Ovary (tissue), 9 donors: ENCODE measurements around the gene TRAF3IP1. TPM values are rescaled to one million over a fixed set of nuclear protein-coding genes. Genes with fewer than 3 reads are reported as not detected.
"Not testable (repeated sequence)": the region's sequence is repeated elsewhere in the genome, so short reads cannot be mapped to it uniquely, and the experiment has no call there.

Source experiments
- DNase-seq, 5 donors: peaks; one replicate each; pipeline ENCODE4 v3.0.0-alpha.2; 2019 to 2020
- H3K27ac ChIP-seq, 2 donors: fragments of 200-600 bp; one replicate each; pipeline versions ENCODE4 v1.5.1 to v1.8.0; 2019 to 2022
- H3K27me3 ChIP-seq: fragments of 200-600 bp; one replicate; pipeline ENCODE4 v1.8.0; 2022
- H3K36me3 ChIP-seq: fragments of 200-600 bp; sonication (generic); one replicate; pipeline ENCODE4 v1.5.1; 2019
- H3K4me1 ChIP-seq: one replicate; pipeline ENCODE4 v1.8.1; 2013; ENCODE audit warnings: mild to moderate bottlenecking, moderate library complexity; ENCODE audit not compliant: insufficient read depth
- H3K4me3 ChIP-seq: fragments of 200-600 bp; sonication (generic); one replicate; pipeline ENCODE4 v1.5.1; 2017
- H3K9me3 ChIP-seq, 2 donors: fragments of 200-600 bp in 1 of 2; sonication (generic) in 1 of 2; one replicate each; pipeline versions ENCODE4 v1.5.1 to v1.8.1; 2013 to 2019; ENCODE audit warnings: mild to moderate bottlenecking in 1 of 2, moderate library complexity in 1 of 2
- EP300 ChIP-seq: sonication (generic); formaldehyde crosslinking; IDR thresholded peaks from one replicate; pipeline ENCODE4 v1.6.1; 2017; ENCODE audit warnings: antibody characterized with exemption
- POLR2A ChIP-seq: fragments of 450-650 bp; IDR thresholded peaks from one replicate; pipeline ENCODE4 v1.6.1; 2017; ENCODE audit warnings: antibody characterized with exemption, mild to moderate bottlenecking, moderate library complexity
- WGBS, 3 donors: extraction: QIAGEN DNeasy Blood & Tissue Kit in 1 of 3; methylation state at CpG; one replicate each; pipeline versions ENCODE4 v1.1.5 to v1.1.7; 2013 to 2017; 5-methylcytosine and 5-hydroxymethylcytosine counted together
- intact Hi-C, 4 donors: fragments of 100-400 bp; cut with DNase I; formaldehyde crosslinking; loops; one replicate each; pipeline versions ENCODE4 v1.11.0 to v1.15.1; 2022 to 2023
- polyA plus RNA-seq, 2 donors: library from polyadenylated mRNA; stranded (reverse); fragments of 200-250 nt in 1 of 2; fragments of 350-450 nt in 1 of 2; fragmentation: Illumina TruSeq in 1 of 2; extraction: RNeasy Lipid Tissue Mini Kit (QIAGEN cat#74804) in 1 of 2; gene quantifications; one replicate each; pipeline ENCODE4 v1.2.3, GENCODE V29; 2013 to 2014
- total RNA-seq, 7 donors: library from RNA; depleted of rRNA in 2 of 7; stranded (reverse); fragments of >200 nt in 2 of 7; fragmentation: NEBNext Ultra II Directional in 3 of 7; extraction: Animal tissue kit (Norgen Biotek cat#: 25700) in 3 of 7; gene quantifications; one replicate each; pipeline versions ENCODE4 v1.1.0 to v1.2.4, GENCODE V29; 2016 to 2023
- TF ChIP-seq, protein P1 (sequence below), 3 donors: fragments of 450-650 bp in 2 of 3; fragments of 200-600 bp in 1 of 3; IDR thresholded peaks; one replicate each; pipeline versions ENCODE4 v1.5.1 to v1.8.0; 2016 to 2022; ENCODE audit warnings: antibody characterized with exemption in 3 of 3, mild to moderate bottlenecking in 1 of 3
- donor health status: DM: no; HTN: no; CAD: no; lungs with moderate emphysema.
- donor health status: DM: no; HTN: no; CAD: no.
- donor health status: Bipolar disorder and iron deficiency.
- donor health status: DM: yes; HTN: yes; CAD: no.
- donor health status: DM: no; HTN: no; CAD: no.
- donor health status: DM: yes; HTN: yes; CAD: no.

TRAF3IP1 gene
- total and polyA plus RNA-seq, 9 donors, result 7.0 to 29.2 (median 19.1) TPM

DNA sequence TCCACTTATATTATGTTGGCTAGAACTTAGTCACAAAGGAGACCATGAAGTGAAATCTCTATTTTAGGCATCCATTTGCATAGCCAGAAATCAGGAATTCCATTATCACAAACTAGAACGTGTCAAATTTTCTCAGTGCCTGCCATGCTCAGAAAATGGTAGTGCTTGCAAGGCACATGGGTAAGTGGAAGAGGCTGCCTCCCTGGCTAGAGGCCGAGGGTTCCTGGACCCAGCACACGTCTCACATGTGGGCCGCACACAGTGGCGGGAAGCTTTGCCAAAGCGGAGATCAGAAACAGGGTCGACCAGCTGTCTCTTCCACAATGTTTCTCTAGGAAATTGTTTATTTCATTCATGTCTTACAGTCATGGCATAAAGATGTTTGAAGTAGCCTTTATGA, 42.3 kb downstream of the TRAF3IP1 start:
- Histone ChIP-seq H3K4me1 (no peaks in the 10 kb centered on the region), H3K27me3 (no peaks in the 10 kb centered on the region), H3K9me3 (no peaks in the 10 kb centered on the region), H3K36me3 (no peaks in the 10 kb centered on the region), H3K4me3 (no peak overlapping the region), H3K27ac (no peak overlapping the region)
- 21 to 46% (median 25%) methylated on average over 7 of the region's 7 CpGs for WGBS, 3 donors
- intact Hi-C loops, result no loop called here
- DNase-seq, result peak in 2 of 5 donors; percentile 50 to 52
- TF ChIP-seq POLR2A (no peak), EP300 (no peak)
- TF ChIP-seq, protein P1, sequence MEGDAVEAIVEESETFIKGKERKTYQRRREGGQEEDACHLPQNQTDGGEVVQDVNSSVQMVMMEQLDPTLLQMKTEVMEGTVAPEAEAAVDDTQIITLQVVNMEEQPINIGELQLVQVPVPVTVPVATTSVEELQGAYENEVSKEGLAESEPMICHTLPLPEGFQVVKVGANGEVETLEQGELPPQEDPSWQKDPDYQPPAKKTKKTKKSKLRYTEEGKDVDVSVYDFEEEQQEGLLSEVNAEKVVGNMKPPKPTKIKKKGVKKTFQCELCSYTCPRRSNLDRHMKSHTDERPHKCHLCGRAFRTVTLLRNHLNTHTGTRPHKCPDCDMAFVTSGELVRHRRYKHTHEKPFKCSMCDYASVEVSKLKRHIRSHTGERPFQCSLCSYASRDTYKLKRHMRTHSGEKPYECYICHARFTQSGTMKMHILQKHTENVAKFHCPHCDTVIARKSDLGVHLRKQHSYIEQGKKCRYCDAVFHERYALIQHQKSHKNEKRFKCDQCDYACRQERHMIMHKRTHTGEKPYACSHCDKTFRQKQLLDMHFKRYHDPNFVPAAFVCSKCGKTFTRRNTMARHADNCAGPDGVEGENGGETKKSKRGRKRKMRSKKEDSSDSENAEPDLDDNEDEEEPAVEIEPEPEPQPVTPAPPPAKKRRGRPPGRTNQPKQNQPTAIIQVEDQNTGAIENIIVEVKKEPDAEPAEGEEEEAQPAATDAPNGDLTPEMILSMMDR (IDR thresholded peaks at IDR 0.05), result no peak

DNA sequence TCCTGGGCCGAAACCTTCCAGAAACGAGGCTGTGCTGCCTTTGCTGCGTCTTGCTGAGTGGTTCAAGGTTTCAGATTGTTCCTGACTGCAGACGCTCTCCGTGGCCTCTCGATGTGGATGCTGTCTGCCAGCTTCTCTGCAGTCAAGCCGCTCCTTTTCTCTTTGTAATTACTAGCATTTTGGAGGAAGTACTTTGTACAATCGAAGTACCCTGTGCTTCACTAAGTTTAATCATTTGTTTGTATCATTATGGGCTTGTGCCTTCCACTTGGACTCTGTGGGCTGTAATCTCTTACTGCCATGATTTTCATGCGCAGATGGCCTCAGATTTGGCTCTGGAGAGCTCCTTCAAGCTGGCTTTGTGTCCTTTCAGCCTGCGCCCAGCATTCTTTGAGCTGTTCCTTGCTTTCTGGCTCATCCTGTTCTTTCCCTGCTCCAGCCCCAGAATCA, 49.3 kb downstream of the TRAF3IP1 start:
- DNase-seq, result peak in 1 of 5 donors; percentile 29
- TF ChIP-seq, protein P1 (IDR thresholded peaks at IDR 0.05), result no peak
- no peak for TF ChIP-seq EP300
- no peak for TF ChIP-seq POLR2A
- 15 to 25% (median 20%) methylated on average over 10 of the region's 10 CpGs for WGBS, 3 donors
- no peaks in the 10 kb centered on the region for H3K36me3 ChIP-seq
- peaks cover 3% of the 10 kb centered on the region for H3K4me1 ChIP-seq
- intact Hi-C loops, result loop anchor here in 1 of 4 donors (10.0 kb wide), 1 partner anchor 415 kb away; no protein-coding TSS in a partner anchor
- no peak overlapping the region for H3K4me3 ChIP-seq
- H3K27me3 ChIP-seq, result no peaks in the 10 kb centered on the region
- H3K27ac ChIP-seq, result peak overlapping the region in 1 of 2 donors; percentile 67
- no peaks in the 10 kb centered on the region for H3K9me3 ChIP-seq

DNA sequence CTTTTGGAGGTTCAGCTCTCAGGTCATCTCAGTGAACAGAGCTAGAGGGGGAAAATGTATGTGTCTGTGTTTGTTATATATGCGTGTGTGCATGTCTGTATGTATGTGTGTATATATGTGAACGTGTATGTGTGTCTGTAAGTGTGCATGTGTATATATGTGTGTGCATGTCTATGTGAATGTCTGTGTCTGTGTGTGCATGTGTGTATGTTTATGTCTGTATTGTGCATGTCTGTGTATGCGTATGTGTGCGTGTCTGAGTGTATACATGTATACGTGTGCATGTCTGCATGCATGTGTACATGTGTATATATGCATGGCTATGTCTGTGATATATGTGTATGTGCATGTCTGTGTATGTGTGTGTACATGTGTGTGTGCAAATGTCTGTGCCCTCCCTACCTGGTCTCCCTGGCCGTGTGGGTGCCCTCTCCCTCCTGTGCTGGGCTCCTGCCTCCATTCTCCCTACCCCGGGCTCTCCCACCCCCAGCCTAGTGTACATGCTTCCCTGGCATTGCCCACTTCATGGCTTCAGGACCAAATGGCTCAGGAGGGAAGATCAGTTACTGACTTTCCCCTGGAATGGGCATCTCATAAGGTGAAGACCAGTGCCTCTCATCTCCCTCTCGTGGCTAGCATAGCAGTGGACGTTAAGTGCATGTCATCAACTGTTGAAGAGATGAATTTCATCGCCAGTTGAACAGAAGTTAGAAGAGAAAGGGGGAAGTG, 49.9 kb downstream of the TRAF3IP1 start:
- DNase-seq, result no peak
- intact Hi-C loops, result loop anchor here in 1 of 4 donors (10.0 kb wide), 1 partner anchor 415 kb away; no protein-coding TSS in a partner anchor
- H3K4me1 ChIP-seq, result peaks cover 3% of the 10 kb centered on the region
- H3K9me3 ChIP-seq, result no peaks in the 10 kb centered on the region
- TF ChIP-seq EP300 (no peak), POLR2A (no peak)
- TF ChIP-seq, protein P1 (IDR thresholded peaks at IDR 0.05), result no peak
- H3K27ac ChIP-seq, result peak overlapping the region in 1 of 2 donors; percentile 67
- no peaks in the 10 kb centered on the region for H3K36me3 ChIP-seq
- 81 to 85% (median 82%) methylated on average over 10 of the region's 10 CpGs for WGBS, 3 donors
- no peak overlapping the region for H3K4me3 ChIP-seq
- no peaks in the 10 kb centered on the region for H3K27me3 ChIP-seq

DNA sequence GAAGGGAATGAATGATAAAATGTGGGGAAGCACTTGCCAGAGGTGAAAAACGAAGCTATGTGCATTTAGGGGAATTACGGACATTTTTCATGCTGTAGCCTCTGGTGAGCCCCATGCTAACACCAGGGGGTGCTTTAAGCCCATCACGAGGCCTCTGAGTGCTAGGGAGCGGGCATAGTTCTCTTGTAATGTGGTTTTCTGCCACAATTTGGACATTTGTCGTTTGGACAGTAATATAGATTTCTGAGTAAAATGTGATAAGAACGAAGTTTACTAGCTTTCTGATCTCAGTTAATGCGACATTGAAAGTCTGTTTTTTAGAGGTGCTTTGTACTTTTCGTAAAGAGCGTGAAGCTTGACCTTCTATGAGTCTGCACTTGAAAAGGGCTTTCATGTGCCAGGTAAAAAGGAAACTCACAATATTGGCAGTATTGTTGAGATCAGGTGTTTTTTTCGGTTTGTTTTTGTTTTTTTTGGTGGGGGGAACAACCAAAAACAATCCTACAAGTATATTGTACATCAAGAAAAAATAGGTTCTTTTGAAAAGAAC, 50.6 kb downstream of the TRAF3IP1 start:
- intact Hi-C loops, result loop anchor here in 1 of 4 donors (10.0 kb wide), 1 partner anchor 414 kb away; no protein-coding TSS in a partner anchor
- peak; percentile 52 to 67 (median 63) for DNase-seq

DNA sequence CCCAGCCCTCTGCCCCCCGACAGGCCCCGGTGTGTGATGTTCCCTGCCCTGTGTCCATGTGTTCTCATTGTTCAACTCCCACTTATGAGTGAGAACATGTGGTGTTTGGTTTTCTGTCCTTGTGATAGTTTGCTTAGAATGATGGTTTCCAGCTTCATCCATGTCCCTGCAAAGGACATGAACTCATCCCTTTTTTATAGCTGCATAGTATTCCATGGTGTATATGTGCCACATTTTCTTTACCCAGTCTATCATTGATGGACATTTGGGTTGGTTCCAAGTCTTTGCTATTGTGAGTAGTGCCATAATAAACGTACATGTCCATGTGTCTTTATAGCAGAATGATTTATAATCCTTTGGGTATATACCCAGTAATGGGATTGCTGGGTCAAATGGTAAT, 52.0 kb downstream of the TRAF3IP1 start:
- not testable (repeated sequence) for DNase-seq, H3K36me3 ChIP-seq, H3K9me3 ChIP-seq, H3K4me1 ChIP-seq, H3K4me3 ChIP-seq, H3K27me3 ChIP-seq, H3K27ac ChIP-seq
- intact Hi-C loops, result loop anchor here in 1 of 4 donors (10.0 kb wide), 1 partner anchor 413 kb away; no protein-coding TSS in a partner anchor
- 78 to 88% (median 85%) methylated on average over 3 of the region's 3 CpGs for WGBS, 3 donors

More for the DNA sequence above, 50.6 kb downstream of the TRAF3IP1 start:
- Histone ChIP-seq H3K27me3 (no peaks in the 10 kb centered on the region), H3K4me1 (peaks cover 3% of the 10 kb centered on the region), H3K9me3 (no peaks in the 10 kb centered on the region), H3K4me3 (no peak overlapping the region), H3K27ac (no peak overlapping the region), H3K36me3 (no peaks in the 10 kb centered on the region)
- WGBS, 3 donors, result 29 to 47% (median 42%) methylated on average over 10 of the region's 10 CpGs
- TF ChIP-seq POLR2A (no peak), EP300 (no peak)
- TF ChIP-seq, protein P1 (IDR thresholded peaks at IDR 0.05), result peak in 2 of 3 donors; percentile 43 to 66
